ENCODE results near the gene TTC38. TPM values are rescaled to one million over a fixed set of nuclear protein-coding genes. Genes with fewer than 3 reads are reported as not detected.

TTC38 gene
- total RNA-seq, 1 donor from 2014 or later, result 16.1 TPM

DNA sequence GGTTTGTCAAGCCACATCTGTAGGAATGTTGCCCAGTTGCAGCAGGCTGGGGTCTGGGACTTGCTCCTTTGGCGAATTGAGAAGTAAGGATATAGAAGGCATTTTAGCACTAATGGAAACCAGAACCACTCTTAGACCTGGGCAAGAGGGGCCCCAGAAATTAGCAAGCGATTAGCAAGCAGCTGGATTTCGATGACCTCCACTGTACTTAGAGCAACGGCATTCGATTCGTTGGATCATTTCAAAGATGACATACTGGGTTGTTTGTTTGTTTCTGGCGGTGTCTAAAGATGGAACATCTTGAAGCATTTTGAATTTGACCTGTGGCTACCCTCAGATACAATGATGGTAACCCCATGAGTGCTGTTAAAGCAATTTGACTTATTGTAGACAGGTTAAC lies 16.5 kb upstream of the TTC38 start:
- peak overlapping the region; percentile 97 for H3K4me2 ChIP-seq (ENCODE audit: low read length)
- Mint-ChIP-seq H3K4me1 (ENCODE audit: low read depth, unreplicated experiment) (no peaks in the 10 kb centered on the region), H3K27ac (ENCODE audit: unreplicated experiment) (peak overlapping the region; percentile 75), H3K9me3 (ENCODE audit: unreplicated experiment) (no peaks in the 10 kb centered on the region), H3K36me3 (ENCODE audit: low read depth, unreplicated experiment) (peaks cover 10% of the 10 kb centered on the region), H3K4me3 (ENCODE audit: unreplicated experiment) (peak overlapping the region; percentile 81), H3K27me3 (ENCODE audit: low read depth, unreplicated experiment) (peaks cover under 1% of the 10 kb centered on the region)
- peaks cover 3% of the 10 kb centered on the region for H4K20me1 ChIP-seq (ENCODE audit: insufficient read depth, low read length)
- no peaks in the 10 kb centered on the region for H3K27me3 ChIP-seq (ENCODE audit: insufficient read depth, low read length)
- peaks cover 9% of the 10 kb centered on the region for H3K4me1 ChIP-seq (ENCODE audit: insufficient read depth, low read length)
- TF ChIP-seq, protein P1, sequence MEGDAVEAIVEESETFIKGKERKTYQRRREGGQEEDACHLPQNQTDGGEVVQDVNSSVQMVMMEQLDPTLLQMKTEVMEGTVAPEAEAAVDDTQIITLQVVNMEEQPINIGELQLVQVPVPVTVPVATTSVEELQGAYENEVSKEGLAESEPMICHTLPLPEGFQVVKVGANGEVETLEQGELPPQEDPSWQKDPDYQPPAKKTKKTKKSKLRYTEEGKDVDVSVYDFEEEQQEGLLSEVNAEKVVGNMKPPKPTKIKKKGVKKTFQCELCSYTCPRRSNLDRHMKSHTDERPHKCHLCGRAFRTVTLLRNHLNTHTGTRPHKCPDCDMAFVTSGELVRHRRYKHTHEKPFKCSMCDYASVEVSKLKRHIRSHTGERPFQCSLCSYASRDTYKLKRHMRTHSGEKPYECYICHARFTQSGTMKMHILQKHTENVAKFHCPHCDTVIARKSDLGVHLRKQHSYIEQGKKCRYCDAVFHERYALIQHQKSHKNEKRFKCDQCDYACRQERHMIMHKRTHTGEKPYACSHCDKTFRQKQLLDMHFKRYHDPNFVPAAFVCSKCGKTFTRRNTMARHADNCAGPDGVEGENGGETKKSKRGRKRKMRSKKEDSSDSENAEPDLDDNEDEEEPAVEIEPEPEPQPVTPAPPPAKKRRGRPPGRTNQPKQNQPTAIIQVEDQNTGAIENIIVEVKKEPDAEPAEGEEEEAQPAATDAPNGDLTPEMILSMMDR (IDR thresholded peaks at IDR 0.05; ENCODE audit: insufficient read depth, low read depth, low read length), result no peak
- TF ChIP-seq EZH2 (IDR thresholded peaks at IDR 0.05; ENCODE audit: insufficient read depth, low read length), result no peak
- H3K27ac ChIP-seq (ENCODE audit: low read depth, low read length), result no peak overlapping the region
- no peaks in the 10 kb centered on the region for H3K36me3 ChIP-seq (ENCODE audit: insufficient read depth, low read length)
- DNase-seq (ENCODE audit: low read depth) (no peak), FAIRE-seq (no peak)
- H3K9me3 ChIP-seq (ENCODE audit: insufficient read depth, low read depth, low read length), result no peaks in the 10 kb centered on the region
- H3K4me3 ChIP-seq (ENCODE audit: insufficient read depth, low read depth, low read length), result peak overlapping the region; percentile 77
- H2AFZ ChIP-seq (ENCODE audit: low read depth, low read length), result peak overlapping the region; percentile 96
- H3K9ac ChIP-seq (ENCODE audit: low read length), result peak overlapping the region; percentile 90
- H3K79me2 ChIP-seq (ENCODE audit: insufficient read depth, low read length), result peaks cover 4% of the 10 kb centered on the region

DNA sequence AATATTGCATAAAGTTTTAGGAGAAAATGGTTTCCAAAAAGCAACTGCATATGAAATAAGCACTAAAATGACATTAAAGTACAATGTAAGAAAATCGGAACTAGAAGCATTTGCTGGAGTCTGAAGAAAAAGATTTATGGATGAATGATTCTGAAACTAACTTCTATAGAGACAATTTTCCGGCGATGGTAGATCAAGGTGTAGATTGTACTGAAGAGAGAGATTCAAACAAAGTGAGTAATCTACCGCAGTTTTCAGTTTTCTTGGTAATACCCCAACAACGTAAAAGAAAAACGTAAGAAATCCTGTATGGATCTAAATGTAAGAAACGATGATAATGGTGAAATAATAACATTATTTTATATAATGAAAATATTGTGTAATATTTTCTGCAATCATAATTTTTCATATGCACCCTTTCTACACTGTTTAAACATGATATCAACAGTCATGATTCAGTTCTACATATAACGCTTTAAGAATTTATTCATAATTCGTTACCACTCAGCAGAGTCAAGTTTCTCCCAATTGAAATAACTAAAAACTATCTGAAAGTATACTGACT lies 15.9 kb upstream of the TTC38 start:
- no peak overlapping the region for H3K4me3 ChIP-seq (ENCODE audit: insufficient read depth, low read depth, low read length)
- no peaks in the 10 kb centered on the region for H4K20me1 ChIP-seq (ENCODE audit: insufficient read depth, low read length)
- no peak for TF ChIP-seq EZH2 (IDR thresholded peaks at IDR 0.05; ENCODE audit: insufficient read depth, low read length)
- TF ChIP-seq, protein P1 (IDR thresholded peaks at IDR 0.05; ENCODE audit: insufficient read depth, low read depth, low read length), result no peak
- no peak overlapping the region for H3K9ac ChIP-seq (ENCODE audit: low read length)
- H3K4me1 Mint-ChIP-seq (ENCODE audit: low read depth, unreplicated experiment), result no peaks in the 10 kb centered on the region
- no peak overlapping the region for H3K27ac ChIP-seq (ENCODE audit: low read depth, low read length)
- H2AFZ ChIP-seq (ENCODE audit: low read depth, low read length), result no peak overlapping the region
- H3K4me3 Mint-ChIP-seq (ENCODE audit: unreplicated experiment), result peak overlapping the region; percentile 81
- peaks cover 13% of the 10 kb centered on the region for H3K36me3 Mint-ChIP-seq (ENCODE audit: low read depth, unreplicated experiment)
- DNase-seq (ENCODE audit: low read depth) (no peak), FAIRE-seq (no peak)
- H3K4me1 ChIP-seq (ENCODE audit: insufficient read depth, low read length), result peaks cover 9% of the 10 kb centered on the region
- peaks cover 5% of the 10 kb centered on the region for H3K27me3 Mint-ChIP-seq (ENCODE audit: low read depth, unreplicated experiment)
- H3K27me3 ChIP-seq (ENCODE audit: insufficient read depth, low read length), result no peaks in the 10 kb centered on the region
- no peaks in the 10 kb centered on the region for H3K9me3 ChIP-seq (ENCODE audit: insufficient read depth, low read depth, low read length)
- H3K9me3 Mint-ChIP-seq (ENCODE audit: unreplicated experiment), result peaks cover 3% of the 10 kb centered on the region
- no peak overlapping the region for H3K4me2 ChIP-seq (ENCODE audit: low read length)
- H3K79me2 ChIP-seq (ENCODE audit: insufficient read depth, low read length), result peaks cover 4% of the 10 kb centered on the region
- no peaks in the 10 kb centered on the region for H3K36me3 ChIP-seq (ENCODE audit: insufficient read depth, low read length)
- no peak overlapping the region for H3K27ac Mint-ChIP-seq (ENCODE audit: unreplicated experiment)

DNA sequence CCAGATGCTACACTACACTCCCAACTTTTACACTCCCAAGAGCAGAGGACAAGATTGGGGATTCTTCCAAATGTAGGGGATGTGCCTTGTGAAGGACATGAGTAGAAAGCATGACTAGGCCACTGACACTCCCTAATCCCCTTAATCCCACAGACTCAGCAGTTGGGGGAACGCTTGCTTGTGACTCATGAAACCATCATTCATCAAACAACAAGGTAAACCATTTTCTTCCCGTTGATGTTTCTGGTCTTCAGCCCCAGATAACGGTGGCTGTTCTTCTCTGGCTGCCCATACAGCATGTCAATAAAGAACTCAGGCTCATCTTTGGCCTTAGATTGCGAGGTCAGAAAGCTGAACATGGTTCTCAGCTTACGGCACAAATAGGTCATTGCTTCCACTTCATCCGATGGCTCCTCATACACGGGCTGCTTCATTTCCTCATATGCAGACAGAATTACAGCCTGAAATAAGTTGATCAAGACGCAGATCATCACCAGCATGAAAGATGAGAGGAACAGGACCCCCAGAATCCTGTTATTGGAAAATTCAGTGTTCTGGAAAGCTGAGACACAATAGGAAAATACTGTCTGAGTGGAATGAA lies 11.3 kb upstream of the TTC38 start:
- no peak overlapping the region for H3K27ac ChIP-seq (ENCODE audit: low read depth, low read length)
- H3K9ac ChIP-seq (ENCODE audit: low read length), result no peak overlapping the region
- peaks cover 11% of the 10 kb centered on the region for H3K36me3 Mint-ChIP-seq (ENCODE audit: low read depth, unreplicated experiment)
- TF ChIP-seq, protein P1 (IDR thresholded peaks at IDR 0.05; ENCODE audit: insufficient read depth, low read depth, low read length), result no peak
- no peak for TF ChIP-seq EZH2 (IDR thresholded peaks at IDR 0.05; ENCODE audit: insufficient read depth, low read length)
- no peaks in the 10 kb centered on the region for H4K20me1 ChIP-seq (ENCODE audit: insufficient read depth, low read length)
- H3K9me3 Mint-ChIP-seq (ENCODE audit: unreplicated experiment), result peaks cover 22% of the 10 kb centered on the region
- H3K27me3 ChIP-seq (ENCODE audit: insufficient read depth, low read length), result peaks cover 6% of the 10 kb centered on the region
- H3K79me2 ChIP-seq (ENCODE audit: insufficient read depth, low read length), result no peaks in the 10 kb centered on the region
- no peak overlapping the region for H2AFZ ChIP-seq (ENCODE audit: low read depth, low read length)
- no peaks in the 10 kb centered on the region for H3K4me1 ChIP-seq (ENCODE audit: insufficient read depth, low read length)
- no peaks in the 10 kb centered on the region for H3K36me3 ChIP-seq (ENCODE audit: insufficient read depth, low read length)
- no peak overlapping the region for H3K4me3 ChIP-seq (ENCODE audit: insufficient read depth, low read depth, low read length)
- no peak overlapping the region for H3K4me2 ChIP-seq (ENCODE audit: low read length)
- H3K4me3 Mint-ChIP-seq (ENCODE audit: unreplicated experiment), result no peak overlapping the region
- FAIRE-seq, result no peak
- H3K4me1 Mint-ChIP-seq (ENCODE audit: low read depth, unreplicated experiment), result no peaks in the 10 kb centered on the region
- H3K9me3 ChIP-seq (ENCODE audit: insufficient read depth, low read depth, low read length), result no peaks in the 10 kb centered on the region
- peaks cover 35% of the 10 kb centered on the region for H3K27me3 Mint-ChIP-seq (ENCODE audit: low read depth, unreplicated experiment)
- no peak overlapping the region for H3K27ac Mint-ChIP-seq (ENCODE audit: unreplicated experiment)
- DNase-seq (ENCODE audit: low read depth), result no peak

Measured in astrocyte (in vitro differentiated cells and primary cell).